GM18508 (cell line): ENCODE data around the gene CFAP299.
A peak's percentile ranks its signal among the peaks of the same experiment; 100 is the strongest.
"Not testable (repeated sequence)": the region's sequence is repeated elsewhere in the genome, so short reads cannot be mapped to it uniquely, and the experiment has no call there.

Experiments used
- ATAC-seq: cut with Tn5 transposase; IDR thresholded peaks from one replicate; pipeline ENCODE4 v1.9.1; 2021; ENCODE audit warnings: moderate number of reproducible peaks; ENCODE audit not compliant: insufficient read depth, unreplicated experiment

CFAP299 gene

GRCh38 chr4:80324171-80324570 lies 11.4 kb upstream of the CFAP299 start:
- ATAC-seq: no peak

- ATAC-seq: no peak
Observed at GRCh38 chr4:80331693-80332092, 3.8 kb upstream of the CFAP299 start.

GRCh38 chr4:80333121-80333520 lies 2.4 kb upstream of the CFAP299 start:
- no peak for ATAC-seq

- no peak for ATAC-seq
Observed at GRCh38 chr4:80334568-80334967, 962 bp upstream of the CFAP299 start.

- no peak for ATAC-seq
Observed at GRCh38 chr4:80335226-80335553, 340 bp upstream of the CFAP299 start.

- no peak for ATAC-seq
Observed at GRCh38 chr4:80336582-80336981, 1.1 kb downstream of the CFAP299 start.

GRCh38 chr4:80340036-80340435 lies 4.5 kb downstream of the CFAP299 start:
- no peak for ATAC-seq

GRCh38 chr4:80342684-80343083 lies 7.2 kb downstream of the CFAP299 start:
- not testable (repeated sequence) for ATAC-seq

- ATAC-seq: no peak
Observed at GRCh38 chr4:80343887-80344286, 8.4 kb downstream of the CFAP299 start.

GRCh38 chr4:80360084-80360483 lies 24.6 kb downstream of the CFAP299 start:
- ATAC-seq: no peak

GRCh38 chr4:80360900-80361299 lies 25.4 kb downstream of the CFAP299 start:
- ATAC-seq: no peak

GRCh38 chr4:80361329-80361900 lies 25.9 kb downstream of the CFAP299 start:
- ATAC-seq: no peak

- ATAC-seq: no peak
Observed at GRCh38 chr4:80362578-80363181, 27.1 kb downstream of the CFAP299 start.

- ATAC-seq: peak; percentile 63
Observed at GRCh38 chr4:80365928-80366327, 30.4 kb downstream of the CFAP299 start.

- no peak for ATAC-seq
Observed at GRCh38 chr4:80367737-80368136, 32.2 kb downstream of the CFAP299 start.

GRCh38 chr4:80370635-80371034 lies 35.1 kb downstream of the CFAP299 start:
- no peak for ATAC-seq

GRCh38 chr4:80371046-80371445 lies 35.5 kb downstream of the CFAP299 start:
- no peak for ATAC-seq

GRCh38 chr4:80374180-80374579 lies 38.6 kb downstream of the CFAP299 start:
- no peak for ATAC-seq

- peak; percentile 63 for ATAC-seq
Observed at GRCh38 chr4:80382090-80382832, 46.7 kb downstream of the CFAP299 start.

- no peak for ATAC-seq
Observed at GRCh38 chr4:80385397-80386280, 50.1 kb downstream of the CFAP299 start.
